ENCODE results near the gene SPTLC1.
"Not testable (repeated sequence)": the region's sequence is repeated elsewhere in the genome, so short reads cannot be mapped to it uniquely, and the experiment has no call there.

Gene SPTLC1

DNA sequence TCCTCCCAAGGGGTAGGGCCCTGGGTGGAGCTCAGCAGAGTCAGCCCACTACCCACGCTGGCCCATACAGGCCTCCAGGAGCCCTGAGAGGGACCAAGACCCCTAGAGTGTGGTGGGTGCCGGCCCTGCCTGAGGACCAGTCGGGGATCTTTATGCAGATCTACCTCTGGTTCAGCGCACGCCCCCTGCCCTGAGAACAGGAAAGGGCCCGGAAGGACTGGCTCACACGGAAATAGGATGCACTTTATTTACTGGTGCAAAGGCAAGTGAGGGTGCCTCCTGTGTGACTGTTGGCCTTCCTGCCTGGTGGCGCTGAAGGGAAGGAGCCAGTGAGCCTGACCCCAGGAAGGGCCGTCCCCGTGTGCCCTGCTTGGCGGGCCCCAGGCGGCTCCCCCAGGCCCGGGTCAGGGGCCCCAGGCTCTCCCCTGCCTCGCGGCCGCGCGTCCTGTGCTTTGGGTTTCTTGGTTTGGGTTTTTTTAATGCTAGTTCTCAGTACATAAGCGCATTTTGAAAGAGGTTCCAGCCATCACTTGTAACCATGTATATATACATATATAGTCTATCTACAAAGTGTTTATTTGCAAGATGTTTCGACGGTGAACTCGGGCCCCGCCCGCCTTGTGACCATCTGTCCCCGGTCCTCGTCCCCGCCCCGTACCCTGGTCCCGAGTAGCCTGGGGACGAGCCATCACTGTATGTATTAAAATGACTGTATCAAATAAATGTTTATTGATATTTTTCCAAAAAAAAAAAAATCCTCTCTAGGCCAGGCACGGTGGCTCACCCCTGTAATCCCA is 88.8 kb downstream of the SPTLC1 start:
- FAIRE-seq, result no peak

DNA sequence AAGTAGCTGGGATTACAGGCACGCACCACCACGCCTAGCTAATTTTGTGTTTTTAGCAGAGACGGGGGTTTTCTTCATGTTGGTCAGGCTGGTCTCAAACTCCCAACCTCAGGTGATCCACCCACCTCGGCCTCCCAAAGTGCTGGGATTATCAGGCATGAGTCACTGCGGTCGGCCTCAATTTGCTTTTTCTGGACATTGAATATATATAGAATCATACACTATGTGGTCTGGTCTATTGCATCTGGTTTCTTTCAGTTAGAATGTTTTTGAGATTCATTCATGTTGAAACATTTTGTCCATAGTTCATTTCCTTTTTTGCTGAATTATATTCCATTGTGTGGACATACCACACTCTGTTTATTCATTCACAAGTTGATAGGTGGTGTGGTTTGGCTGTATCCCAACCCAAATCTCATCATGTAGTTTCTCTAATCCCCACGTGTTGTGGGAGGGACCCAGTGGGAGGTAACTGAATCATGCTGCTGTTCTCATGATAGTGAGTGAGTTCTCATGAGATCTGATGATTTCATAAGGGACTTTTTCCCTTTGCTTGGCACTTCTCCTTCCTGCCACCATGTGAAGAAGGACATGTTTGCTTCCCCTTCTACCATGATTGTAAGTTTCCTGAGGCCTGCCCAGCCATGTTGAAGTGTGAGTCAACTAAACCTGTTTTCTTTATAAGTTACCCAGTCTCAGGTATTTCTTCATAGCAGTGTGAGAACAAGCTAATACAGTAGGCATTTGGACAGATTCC is 93.2 kb downstream of the SPTLC1 start:
- FAIRE-seq, result not testable (repeated sequence)

DNA sequence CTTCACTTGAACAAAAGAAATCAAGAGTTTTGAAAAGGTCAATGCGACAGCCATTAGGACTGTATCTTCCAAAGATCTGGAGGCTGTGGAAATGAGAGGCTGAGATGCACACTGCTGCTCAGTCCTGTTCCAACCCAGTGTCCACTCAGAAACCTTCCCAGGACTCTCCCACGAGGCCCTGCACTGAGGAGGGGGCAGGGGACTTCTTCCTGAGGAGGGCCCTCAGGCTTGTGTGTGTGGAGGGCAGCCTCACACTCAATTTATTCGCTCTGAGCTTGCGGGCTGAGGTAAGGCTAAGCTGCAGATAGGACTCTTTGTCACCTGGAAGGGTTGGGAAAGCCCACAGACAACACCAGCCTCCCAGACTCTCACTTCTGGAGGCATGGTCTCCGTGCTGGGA is 95.6 kb downstream of the SPTLC1 start:
- FAIRE-seq, result no peak

DNA sequence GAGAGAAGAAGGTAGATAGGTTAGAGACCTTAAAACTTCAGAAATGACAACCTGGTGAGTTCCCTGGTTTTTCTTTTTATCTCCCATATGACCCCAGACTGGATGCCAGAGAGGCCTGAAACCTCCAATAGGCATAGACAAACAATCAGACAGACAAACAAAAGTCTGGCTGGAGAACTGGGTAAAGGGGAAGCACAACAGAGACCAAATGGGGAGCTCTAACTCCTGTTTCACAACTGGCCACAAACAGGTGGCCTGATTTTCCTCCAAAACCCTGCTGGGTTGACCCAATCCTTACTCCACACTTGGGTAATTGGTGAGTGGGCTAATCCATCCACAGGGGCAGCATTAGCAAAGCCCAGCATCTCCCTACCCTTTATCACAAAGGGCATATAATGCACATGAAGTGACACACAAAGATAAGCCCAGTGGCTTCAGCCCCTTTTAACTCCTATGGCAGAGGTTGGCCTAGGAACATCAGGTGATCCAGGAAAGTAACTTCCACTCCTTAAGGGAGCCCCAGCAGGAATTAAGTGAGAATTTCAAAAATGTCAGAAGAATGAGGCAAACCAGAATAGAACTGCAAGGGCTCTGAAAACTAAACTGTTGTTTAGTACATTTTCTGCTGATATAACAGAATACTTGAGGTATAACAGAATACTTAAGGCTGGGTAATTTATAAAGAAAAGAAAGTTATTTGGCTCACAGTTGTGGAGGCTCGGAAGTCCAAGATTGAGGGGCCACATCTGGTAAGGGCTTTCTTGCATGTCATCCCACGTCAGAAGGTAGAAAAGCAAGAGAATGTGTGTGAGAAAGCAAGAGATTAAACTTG is 104.3 kb downstream of the SPTLC1 start:
- FAIRE-seq, result no peak

DNA sequence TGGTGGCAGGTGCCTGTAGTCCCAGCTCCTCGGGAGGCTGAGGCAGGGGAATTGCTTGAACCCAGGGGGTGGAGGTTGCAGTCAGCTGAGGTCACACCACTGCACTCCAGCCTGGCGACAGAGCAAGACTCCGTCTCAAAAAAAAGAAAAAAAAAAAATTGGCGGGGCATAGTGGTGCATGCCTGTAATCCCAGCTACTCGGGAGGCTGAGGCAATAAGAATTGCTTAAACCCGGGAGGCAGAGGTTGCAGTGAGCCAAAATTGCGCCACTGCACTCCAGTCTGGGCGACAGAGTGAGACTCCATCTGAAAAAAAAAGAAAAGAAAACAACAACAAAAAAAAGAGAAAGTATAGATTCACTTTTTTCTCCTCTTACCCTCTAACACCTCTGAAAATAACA is 105.0 kb downstream of the SPTLC1 start:
- FAIRE-seq, result not testable (repeated sequence)

DNA sequence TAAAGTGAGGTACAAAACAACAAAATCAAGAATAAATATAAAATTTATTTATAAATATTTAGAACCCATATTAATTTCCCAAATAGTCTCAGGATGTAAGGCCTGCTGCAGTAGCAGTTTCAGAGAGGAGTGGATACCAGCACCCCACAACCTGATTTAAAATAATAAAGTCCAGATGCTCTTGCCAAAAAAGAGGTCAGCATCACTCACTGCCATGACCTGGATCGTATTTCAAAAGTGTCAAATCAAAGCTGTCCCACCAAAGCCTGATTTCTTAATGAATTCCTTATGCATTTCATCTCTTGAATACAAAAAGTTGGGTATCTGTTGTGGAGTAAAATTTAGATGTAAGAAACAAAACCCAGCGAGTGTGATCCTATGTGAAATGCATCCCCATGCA is 107.2 kb downstream of the SPTLC1 start:
- no peak for FAIRE-seq

DNA sequence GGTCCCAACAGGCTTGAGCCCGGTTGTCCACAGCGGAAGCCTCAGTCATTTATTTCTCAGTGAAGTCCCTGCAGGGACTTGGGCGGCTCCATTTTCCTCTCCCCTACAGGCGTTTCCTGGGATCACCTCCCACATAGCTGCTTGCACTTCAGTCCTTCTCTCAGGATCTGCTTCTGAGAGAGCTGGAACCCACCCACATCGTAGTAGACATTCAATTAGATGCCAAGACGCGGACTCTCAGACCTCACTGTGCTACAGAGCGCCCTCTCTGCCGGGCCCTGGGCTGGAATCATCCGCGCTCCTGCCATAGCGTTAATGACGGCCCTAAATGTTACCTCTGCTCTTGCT is 111.2 kb downstream of the SPTLC1 start:
- FAIRE-seq, result no peak

DNA sequence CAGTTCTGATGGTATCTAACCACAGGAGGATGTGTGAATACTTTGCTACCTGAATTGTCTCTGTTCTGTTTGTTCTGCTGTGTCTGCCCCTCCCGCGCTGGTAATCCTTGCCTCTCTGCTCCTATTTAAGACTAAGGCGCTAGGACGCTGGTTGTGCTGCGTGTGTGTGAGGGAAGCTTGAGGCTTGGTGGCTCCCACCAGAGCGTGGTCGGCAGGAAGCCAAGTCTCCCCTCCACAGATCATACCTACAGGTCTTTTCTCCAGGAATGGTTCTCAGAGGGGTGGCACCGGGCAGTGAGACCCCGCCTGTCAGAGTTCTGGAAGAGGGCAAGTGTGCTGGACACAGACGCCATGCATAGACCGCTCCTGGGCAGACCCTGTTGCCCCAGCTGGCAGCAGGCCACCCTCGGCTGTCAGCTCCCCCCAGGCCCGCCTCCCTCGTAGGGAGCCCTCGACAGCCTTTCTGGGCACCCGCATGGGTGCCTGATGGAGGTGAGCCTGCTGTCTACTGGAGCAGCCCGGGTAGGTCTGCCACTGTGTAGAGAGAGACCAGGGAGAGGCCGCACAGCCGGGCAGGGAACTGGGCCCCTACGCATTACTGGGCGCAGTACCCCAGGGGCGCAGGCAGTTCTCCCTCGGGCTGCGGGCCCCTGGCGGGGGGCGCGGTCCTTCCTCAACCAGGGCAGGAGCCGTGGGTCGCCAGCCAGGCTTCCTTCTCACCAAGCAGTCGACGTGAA is 111.7 kb downstream of the SPTLC1 start:
- FAIRE-seq, result no peak

DNA sequence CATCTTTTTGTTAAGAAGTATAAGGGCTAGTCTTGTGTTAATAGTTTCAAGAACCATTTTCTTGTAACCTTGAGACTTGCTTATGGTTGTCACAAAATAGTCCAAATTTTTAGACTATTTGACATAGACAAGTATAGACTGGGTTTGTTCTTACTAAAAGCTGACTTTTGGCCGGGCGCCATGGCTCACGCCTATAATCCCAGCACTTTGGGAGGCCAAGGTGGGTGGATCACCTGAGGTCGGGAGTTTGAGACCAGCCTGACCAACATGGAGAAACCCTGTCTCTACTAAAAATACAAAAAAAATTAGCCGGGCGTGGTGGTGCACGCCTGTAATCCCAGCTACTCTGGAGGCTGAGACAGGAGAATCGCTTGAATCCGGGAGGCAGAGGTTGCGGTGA is 113.3 kb downstream of the SPTLC1 start:
- FAIRE-seq, result not testable (repeated sequence)

DNA sequence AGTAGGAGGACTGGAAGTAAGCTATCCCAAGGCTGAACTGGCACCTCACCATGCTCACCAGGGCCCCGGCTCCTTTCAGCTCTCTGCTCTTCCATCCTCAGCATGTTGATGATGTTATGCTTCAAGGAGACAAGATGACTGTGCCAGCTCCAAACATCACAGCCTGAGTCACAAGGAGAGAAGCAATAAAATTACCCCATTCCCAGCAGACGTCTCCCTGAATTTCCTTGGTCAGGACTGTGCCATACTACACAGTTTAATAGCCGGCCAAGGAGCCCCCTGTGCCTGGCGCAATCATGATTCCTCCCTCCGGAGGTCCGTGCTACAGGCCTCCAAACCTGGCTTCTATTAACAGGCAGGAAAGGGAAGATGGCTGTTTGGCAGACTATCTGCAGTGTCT is 114.0 kb downstream of the SPTLC1 start:
- no peak for FAIRE-seq

DNA sequence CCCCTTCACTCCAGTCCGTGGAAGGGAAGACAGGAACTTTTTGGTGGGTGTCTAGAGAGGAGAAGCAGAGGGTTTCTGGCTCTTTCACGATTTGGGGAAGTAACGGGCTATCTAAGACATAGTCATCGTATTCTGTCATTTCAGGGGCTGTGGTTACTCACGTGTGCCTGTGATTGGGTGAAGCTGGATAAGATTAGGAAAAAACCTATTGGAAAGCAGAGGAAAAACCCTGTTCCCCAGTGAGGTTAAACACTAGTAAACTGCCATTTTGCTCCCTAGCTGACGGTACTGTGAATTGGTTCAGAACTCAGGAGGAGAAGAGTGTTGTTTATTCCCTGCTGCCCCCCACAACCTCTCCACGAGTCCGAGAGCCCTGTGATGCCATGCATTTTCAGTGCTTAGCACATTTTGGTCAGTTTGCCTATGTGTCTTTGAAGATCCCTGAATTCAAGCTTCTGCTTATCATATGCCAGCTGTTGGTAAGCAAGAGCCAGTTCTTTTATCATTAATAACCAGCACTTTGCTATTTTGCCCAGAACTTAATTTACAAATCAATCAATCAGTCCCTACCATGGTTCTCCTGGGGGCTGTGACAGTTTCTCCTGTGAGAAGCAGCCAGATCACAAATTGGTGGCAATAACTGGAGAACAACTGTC is 120.1 kb downstream of the SPTLC1 start:
- FAIRE-seq, result no peak

DNA sequence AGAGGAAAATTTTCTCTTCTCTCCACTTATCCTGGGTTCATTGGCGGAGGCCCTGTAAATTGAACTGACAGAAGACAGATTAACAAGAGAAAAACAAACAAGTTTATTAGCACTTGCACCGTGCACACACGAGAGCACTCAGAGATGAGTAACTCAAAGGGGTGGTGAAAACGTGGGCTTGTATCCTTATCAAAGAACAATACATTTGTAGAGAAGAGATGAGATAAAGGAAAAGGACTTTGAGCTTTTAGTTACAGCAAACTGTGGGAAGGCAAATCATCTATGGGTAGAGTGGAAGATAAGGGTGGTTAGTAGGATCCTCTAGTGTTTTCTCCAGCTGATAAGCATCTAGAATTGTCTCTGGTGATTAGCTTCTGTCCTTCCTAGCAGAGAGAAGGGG is 120.8 kb downstream of the SPTLC1 start:
- no peak for FAIRE-seq

DNA sequence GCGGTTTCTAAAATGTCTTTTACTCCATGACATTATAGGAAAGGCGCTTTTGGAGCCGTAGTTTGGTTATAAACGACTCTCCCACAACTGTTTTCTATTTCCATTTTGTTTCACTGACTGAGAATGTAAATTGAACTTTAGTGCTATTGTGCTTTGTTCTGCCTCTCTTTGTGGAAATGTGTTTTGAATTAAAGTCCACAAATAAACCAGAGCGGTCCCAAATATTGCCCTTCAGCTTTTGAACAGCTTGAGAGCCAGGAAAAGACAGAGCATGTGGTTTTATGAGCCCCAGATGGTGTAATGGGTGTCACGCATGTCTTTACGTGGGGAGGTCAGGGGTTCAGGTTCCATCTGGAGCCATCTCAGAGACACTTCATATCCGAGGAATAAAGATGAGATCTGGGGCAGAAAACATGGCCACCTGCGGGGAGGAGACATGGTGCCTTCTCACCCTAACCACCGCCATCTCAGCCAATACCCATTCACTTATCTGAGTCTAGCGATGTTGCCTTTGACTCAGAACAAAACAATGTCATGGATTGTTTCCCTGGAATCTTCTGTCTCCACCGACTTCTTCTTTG is 122.7 kb downstream of the SPTLC1 start:
- FAIRE-seq, result no peak

DNA sequence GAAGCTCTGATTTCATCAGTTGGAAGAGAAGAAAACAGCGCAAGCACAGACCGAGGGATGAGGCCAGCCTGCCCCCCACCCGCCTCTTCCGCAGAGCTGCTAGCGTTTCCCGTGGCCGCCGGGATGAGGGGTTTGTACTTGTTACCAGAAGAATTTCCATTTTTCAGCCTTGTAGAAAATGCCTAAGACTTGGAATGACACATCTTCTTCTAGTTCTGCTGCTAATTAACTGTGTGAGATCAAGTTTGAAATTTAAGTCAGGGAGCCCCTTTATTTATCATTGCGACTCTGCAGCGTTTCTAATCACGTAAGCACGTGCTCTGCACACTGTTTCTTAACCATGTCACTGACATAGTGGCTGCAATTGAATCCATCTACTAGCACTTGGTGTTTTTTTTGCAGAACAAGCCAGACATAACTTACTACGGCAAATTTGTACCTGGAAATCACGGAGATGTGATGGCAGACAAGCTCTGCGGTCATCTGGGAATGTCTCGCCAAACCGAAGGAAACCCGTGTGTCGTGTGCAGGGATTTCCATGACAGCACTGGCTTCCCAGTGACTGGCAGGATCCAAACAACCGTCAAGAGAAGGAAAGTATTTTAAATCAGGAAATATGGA is 123.4 kb downstream of the SPTLC1 start:
- no peak for FAIRE-seq

DNA sequence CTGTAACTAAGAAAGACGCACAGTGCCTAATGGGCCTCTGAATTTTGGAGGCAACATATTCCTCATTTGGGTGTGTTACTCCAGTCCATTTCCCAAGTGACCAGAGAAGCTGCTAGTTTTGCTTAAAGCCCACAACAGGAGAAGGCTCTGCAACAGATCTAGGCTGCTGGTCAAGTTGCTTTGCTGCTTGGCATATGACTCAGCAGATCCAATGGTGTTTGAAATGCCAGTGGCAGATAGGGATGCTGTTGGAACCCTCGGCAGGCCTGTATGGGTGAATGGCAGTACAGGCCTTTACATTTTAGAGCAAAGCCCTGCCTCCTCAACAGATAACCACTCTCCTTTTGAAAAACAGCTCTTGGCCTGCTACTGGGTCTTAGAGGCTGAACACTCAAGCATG is 129.0 kb downstream of the SPTLC1 start:
- no peak for FAIRE-seq

DNA sequence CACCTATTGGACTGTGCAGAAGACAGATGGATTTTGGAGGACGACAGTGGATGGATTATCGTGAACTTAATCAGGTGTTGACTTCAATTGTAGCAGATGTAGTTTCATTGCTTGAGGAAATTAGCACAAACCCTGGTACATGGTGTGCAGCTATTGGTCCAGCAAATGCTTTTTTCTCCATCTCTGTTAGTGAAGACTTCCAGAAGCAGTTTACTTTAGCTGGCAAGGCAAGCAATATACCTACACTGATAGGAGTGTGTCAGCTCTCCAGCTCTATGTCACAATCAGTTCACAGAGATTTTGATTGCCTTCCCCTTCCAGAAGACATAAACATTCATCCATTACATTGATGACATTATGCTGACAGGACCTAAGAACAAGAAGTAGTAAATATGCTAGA is 129.5 kb downstream of the SPTLC1 start:
- no peak for FAIRE-seq
